GM18498 (cell line): Measurements from ENCODE around the gene TGM5.

ENCODE experiments used
- ATAC-seq: cut with Tn5 transposase; IDR thresholded peaks from one replicate; pipeline ENCODE4 v1.9.1; 2021; ENCODE audit warnings: mild to moderate bottlenecking, moderate library complexity; ENCODE audit not compliant: unreplicated experiment

TGM5 gene

GRCh38 chr15:43196760-43197548, 69.8 kb downstream of the TGM5 start:
- no peak for ATAC-seq

DNA sequence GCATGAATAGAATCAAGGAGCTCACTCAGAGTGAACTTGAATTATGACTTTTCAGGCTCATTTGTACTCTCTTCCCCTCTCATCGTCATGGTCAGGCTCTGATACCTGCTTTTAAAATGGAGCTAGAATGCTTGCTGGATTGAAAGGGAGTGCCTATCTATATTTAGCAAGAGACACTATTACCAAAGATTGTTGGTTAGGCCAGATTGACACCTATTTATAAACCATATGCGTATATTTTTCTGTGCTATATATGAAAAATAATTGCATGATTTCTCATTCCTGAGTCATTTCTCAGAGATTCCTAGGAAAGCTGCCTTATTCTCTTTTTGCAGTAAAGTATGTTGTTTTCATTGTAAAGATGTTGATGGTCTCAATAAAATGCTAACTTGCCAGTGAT, 71.9 kb downstream of the TGM5 start:
- no peak for ATAC-seq

DNA sequence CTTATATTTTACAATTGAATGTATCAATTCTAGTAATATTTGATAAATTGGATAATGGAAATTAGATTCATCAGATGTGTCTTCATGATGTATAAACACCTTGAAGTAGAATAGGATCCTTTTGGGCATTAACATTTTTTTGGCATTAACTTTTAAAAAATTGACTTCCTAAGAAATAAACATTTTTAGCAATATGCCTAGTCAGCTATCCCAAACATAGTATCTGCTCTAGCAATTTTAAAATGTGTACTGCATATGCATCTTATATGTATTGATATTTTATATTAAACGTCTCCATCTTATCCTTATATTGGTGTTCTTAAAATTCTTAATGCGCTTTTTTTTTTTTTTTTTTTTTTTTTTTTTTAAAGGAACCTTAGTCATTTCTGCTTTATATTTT, 73.0 kb downstream of the TGM5 start:
- ATAC-seq, result no peak

DNA sequence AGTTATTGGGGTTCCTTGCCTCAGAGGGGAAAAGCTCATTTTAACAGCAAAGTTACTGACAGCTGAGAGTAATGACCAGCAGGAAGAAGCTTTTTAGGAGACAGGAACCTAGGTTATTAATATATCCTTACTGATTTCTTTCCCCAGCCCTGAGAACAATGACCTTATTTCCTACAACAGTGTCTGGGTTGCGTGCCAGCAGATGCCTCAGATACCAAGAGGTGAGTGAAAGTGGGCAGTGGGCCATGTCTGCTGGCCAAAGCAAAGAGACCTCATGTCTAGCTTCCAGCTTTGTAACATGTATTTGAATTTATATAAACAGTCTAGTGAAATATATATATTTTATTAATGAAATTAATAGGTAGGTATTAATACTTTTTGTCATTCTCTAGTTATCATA, 76.5 kb downstream of the TGM5 start:
- ATAC-seq, result no peak

- ATAC-seq, result no peak
Measured at GRCh38 chr15:43189296-43189695, 77.4 kb downstream of the TGM5 start.

GRCh38 chr15:43187544-43188155, 79.1 kb downstream of the TGM5 start:
- no peak for ATAC-seq

- peak; percentile 18 for ATAC-seq
Measured at GRCh38 chr15:43186003-43186353, 80.8 kb downstream of the TGM5 start.

- peak; percentile 94 for ATAC-seq
Measured at GRCh38 chr15:43185157-43186002, 81.3 kb downstream of the TGM5 start, which contains the start of gene CCNDBP1. Gene CCNDBP1 (plus strand): TSS chr15:43185403. CDS start chr15:43185499, 96 bp downstream.

GRCh38 chr15:43184407-43185124, 82.2 kb downstream of the TGM5 start:
- no peak for ATAC-seq

DNA sequence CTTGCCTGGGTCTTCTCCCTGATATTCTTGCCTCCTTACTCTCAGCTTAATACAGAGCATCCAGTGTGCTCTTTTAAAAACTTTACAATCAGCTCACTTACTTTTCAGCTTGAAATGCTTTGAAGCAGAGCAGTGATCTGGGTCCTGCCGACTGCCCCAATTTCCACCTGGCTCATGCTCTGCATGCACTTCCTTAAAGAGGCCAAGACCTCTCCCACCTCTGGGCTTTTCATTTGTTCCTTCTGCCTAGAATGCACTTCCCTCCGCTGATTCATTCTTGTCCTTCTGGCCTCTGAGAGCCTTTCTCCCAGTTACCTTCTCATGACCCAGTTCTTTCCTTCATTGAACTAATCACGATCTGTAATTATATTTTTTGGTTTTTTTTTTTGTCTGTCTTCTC, 83.5 kb downstream of the TGM5 start:
- no peak for ATAC-seq
